NCI-H146 treated with DMSO at 0.1 percent for 48 hours (cell line): ENCODE data around the gene FAM174B.

Experiments
- DNase-seq: peaks from one replicate; lab custom pipeline; 2025; ENCODE audit not compliant: unreplicated experiment; lab: John Stamatoyannopoulos, UW

Gene FAM174B

DNA sequence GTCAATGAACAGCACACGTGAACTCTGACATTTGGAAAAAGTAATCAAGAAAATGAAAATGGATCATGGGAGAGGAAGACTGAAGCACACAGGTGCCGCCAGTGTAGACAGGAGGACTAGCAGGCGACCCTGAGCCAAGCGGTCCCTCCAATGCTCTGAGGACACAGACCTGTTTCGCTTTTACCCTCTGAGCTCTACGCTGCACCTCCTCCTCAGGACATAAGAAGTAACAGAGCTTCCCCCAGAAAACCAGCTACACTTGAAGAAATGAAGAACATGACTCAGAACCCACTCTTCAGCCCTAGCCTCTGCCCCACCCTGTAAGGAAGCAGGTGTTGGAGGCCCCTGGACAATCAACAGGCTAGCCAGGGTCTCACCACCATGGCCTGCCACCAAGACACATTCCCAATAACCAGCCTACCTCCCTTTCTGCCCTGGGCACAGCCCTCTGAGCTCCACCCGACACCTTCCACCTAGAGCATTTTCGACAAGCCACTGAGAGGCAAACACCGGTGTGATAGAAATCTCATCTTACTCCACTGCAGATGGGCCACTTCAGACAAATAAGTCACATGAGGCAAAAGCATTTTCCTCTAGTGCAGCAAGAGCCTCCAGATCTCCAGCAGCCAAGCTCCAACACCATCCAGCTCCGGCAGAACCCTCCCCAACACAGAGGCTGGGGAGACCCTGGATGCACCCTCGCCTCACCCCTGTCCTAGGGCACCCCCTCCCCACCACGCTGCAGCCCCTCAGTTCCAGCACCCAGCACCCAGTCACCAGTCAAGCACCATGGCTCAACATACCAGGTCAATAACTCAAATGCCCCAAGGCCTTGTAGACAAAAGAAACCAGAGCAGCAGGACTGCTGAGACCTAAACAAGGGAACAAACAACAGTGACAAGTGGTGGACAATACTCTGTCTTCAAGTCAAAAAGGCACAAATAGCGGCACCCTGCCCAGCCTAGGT, 11.4 kb downstream of the FAM174B start:
- DNase-seq, result no peak

DNA sequence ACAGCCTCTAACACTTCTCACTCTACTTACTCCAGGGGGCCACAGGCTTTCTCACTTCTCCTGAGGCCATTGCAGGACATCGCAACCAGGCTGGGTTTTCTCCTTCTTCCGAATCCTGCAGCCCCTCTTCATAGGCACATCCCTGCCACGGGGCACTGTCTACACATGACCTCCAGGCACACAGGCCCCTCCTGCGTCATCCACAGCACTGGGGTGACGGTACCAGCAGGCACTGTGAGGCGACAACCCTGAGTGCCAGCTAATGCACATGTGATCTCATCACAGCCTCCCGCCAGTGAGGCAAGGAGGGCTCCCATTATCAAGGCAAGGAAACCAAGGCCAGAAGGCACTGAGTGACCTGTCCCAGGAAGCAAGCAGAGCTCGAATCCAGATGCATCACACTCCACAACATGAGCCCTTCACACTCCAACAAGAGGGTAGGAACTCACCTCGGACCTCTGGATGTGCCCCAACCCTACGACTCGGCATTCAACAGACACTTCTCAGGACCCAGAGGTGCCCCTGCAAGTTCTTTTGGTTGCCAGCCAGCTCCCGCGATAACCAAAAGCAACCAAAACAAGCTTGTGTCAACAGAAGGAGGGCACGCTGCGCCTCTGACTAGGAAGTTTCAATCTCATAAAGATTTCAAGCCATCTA, 16.7 kb downstream of the FAM174B start:
- no peak for DNase-seq

DNA sequence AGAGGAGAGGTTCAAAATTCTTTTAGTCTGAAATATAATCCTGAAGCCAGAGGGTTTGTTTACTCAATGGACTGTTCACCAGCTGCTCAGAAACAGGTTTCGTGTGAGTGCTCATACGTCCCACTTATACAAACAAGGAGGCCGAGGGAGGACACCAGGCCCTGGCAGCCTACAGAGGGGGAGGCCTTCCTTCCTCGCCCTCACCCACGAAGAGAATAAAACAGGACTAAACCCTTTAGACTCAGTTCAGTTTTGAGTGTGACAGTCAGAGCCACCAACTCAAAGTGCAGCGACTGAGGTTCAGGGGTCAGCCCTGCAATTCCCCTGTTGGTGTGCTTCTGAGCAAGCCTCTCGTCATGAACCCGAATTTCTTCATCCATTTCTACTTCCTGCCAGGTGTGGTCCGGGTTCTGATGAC, 17.3 kb downstream of the FAM174B start:
- peak; percentile 51 for DNase-seq

DNA sequence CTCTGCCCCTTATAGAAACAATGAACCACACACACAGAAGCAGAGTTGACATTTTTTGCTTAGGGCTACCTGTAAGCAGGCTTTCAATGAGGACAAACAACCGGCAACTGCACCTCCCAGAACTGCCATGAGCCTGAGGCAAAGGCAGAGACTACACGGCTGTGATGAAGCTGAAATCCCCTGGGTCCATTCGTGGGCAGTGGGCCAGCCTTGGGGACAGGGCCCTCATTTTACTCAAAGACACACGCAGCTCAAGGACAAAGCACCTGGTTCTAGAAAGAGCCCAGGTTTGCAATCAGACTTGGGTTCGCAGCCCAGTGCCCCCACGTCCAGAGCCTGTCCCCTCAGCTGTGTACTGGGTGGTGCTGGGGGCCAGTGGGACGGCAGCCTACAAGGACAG, 17.9 kb downstream of the FAM174B start:
- DNase-seq, result no peak

DNA sequence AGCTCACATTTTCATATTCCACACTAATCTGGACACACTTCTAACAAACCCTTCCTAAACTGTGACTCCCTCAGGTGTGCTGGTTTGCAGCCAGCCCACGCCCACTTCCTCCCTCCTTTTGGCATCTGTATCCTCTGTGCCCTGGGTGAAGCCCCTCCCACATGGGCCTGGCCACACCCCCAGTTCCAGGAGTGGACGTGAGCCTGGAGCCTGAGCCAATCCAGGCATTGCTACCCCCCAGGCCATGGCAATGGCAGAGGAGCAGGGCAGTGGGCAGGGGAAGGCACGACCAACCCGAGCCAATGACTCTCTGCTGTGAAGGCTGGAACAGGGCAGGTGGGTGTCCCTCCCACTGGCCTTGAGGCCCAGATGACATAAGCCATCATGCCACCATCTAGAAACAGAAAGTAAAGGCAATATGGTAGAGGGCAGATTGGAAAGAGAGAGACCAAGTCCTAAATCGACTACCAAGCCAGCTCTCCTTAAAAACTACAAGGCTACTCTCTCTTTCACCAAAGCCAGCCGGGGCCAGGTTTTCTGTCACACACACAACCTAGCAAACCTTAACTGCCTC, 18.6 kb downstream of the FAM174B start:
- DNase-seq, result no peak

DNA sequence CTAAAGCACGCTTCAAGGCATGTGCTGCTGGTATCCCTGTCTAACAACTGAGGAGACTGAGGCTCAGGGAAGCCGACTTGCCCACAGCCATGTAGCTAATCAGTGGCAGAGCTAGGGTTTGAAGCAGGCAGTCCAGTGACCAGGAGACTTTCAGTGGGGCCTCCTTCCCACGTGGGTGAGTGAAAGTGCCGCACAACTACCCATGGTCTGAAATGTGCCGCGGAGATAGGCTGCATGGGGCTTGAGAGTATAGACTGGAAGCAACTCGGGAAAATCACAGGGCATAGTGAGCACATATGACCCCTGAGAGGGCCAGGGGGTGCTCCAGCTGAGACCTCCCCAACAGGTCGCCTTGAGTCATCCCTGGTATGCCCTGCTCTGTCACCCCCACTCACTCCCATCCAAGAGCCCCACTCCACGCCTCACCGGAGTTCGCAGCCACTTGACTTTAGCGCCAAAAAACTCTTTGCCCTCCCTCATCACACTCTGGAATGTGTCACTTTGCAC, 19.1 kb downstream of the FAM174B start:
- no peak for DNase-seq

DNA sequence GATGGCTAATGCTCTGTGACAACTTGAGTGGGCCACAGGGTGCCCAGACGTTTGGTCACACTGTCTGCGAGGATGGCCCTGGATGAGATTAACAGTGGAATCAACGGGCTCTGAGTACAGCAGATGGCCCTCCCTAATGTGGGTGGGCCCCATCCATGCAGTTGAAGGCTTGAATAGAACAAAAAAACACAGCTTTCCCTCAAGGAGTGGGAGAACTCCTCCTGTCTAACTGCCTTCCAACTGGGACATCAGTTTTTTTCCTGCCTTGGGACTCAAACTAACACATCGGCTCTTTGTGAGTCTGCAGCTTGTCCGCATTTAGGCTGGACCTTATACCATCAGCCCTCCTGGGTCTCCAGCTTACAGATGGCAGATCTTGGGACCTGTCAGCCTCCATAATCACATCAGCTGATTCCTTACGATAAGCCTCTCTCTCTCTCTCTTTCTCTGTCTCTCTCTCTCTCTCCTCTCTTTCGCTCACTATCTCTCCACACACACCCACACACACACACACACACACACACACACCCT, 20.8 kb downstream of the FAM174B start:
- DNase-seq, result no peak

DNA sequence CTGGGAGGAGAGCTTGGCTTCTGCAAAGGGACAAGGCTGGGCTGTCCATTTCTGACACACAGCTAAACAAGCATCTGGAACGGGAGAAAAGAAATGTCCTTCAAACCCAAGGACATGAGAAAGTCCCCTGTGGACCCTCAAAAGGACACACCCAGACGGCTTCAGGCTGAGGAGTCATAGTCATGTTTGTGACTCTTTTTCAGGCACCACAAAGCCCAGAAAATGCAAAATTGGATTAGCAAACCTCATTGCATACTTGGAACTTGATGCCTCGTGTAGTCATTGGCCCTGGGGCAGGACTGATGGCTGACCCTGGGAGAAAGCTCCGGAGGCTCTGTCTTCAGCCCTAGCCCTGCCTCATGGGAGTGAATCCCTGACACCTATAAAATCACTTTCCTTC, 21.5 kb downstream of the FAM174B start:
- no peak for DNase-seq

DNA sequence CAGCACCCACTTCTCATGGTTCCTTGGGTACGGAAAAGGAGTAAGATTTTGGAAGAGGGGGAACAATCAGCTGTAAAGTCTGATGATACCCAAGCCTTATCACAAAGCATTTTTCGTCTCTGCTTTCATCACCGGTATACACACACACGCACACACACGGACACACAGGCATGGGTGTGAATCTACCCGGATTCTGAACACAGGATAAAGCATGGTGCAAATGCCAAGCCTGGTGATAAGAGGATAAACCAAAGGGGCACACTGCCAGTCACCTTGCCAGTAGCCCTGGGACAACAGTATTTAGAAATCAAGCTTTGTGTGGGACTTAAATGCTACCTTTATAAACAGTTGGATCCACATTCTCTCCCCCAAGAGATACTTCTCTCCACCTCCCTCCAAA, 22.2 kb downstream of the FAM174B start:
- DNase-seq, result no peak

DNA sequence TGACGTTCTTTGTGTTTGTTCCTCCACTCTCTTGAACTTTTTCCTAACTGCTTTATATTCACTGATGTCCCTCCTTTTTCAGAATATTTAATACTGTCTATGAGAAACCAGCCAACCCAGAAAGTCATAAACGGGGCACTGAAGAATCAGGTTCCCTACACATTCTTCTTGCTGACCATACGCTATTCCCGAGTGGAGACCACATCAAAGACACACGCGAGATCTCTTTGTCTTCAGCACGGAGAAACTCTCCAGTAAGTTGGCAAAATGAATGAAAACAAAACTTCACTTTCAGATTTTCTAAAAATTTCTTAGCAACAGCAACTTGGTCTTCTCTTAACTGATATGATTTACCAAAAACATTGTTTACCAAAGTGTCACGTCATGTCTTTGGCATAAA, 22.6 kb downstream of the FAM174B start:
- no peak for DNase-seq

DNA sequence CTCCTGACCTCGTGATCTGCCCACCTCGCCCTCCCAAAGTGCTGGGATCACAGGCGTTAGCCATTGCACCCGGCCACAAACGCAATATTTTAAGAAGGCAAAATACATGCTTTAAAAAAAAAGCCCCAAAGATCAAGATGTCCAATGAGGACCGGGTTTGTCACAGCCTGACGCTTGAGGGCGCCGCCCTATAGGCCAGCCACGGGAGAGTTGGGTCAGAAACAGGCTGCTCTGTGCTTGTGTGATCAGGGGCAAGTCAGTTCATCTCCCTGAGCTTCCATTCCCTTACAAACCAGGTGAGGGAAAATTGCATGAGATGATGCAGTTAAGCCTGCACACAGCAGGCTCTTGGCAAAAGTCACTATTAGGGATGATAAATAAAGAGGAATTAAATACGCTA, 23.9 kb downstream of the FAM174B start:
- DNase-seq, result no peak

DNA sequence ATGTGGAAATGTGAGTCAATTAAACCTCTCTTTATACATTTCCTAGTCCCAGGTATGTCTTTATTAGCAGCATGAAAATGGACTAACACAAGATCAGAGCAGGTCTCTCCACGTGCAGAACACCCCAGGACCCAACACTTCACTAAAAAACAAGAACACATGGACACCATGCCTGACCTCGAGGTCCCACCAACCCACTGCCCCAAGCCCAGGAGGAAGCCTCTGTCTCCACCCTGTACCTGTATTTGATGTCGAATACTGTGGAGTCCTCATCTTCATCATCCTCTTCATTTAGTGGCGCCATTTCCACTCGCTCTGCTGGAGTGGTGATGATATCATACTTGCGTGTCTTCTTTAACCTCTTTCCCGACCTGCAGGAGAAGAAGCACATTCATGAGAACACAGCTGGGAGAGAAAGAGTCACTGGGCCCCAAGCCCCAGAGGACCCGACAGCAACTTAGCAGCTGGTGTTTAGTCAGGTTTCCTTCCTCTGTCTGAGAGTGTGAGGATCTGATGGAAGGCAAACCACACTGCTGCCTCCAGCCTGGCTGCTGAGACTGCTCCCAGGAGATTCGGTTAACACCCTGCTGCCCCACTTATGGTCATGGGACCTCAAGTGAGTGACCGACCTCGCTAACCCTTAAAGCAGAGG, 25.5 kb downstream of the FAM174B start:
- DNase-seq, result no peak

DNA sequence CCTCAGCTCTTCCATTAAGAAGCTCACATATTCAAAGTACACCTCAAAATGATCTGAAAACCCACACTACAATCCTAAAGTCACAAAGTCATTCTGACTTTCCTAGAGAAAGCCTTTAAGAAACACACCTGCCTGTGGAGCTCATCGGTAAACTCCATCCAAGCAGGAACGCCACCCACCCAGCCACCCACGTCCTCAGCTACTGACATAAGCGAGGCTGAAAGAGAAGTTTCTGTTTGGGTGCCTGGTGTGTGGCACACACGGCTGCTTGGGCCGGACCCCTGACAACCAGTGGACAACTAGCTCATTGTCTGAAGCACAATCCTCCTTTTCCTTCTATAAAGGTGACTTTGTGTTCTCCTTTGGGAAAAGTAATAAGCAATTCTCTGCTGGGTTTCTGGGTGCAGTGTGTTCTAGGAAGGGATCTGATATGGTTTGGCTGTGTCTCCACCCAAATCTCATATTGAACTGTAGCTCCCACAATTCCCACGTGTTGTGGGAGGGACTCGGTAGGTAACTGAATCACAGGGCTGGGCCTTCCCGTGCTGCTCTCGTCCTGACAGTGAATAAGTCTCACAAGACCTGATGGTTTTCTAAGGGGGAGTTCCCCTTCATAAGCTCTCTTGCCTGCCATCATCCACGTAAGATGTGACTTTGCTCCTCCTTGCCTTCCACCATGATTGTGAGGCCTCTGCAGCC, 26.1 kb downstream of the FAM174B start:
- no peak for DNase-seq

DNA sequence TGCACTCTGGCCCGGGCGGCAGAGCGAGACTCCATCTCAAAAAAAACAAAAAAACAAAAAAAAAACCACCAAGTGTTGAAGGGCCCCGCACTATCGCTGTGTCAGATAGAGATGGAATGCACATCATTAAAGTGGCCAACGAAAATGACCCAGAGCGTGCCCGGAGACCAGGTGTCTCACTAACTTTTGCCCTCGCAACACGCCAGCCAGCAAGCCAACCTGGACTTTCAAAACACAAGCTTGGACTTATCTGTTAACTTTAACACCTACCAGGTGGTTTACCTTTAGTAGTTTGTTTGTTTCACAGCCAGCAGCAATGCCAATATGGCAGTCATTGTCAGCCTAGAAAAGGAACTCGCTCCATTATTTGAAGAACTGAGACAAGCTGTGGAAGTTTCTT, 28.6 kb downstream of the FAM174B start:
- DNase-seq, result no peak

DNA sequence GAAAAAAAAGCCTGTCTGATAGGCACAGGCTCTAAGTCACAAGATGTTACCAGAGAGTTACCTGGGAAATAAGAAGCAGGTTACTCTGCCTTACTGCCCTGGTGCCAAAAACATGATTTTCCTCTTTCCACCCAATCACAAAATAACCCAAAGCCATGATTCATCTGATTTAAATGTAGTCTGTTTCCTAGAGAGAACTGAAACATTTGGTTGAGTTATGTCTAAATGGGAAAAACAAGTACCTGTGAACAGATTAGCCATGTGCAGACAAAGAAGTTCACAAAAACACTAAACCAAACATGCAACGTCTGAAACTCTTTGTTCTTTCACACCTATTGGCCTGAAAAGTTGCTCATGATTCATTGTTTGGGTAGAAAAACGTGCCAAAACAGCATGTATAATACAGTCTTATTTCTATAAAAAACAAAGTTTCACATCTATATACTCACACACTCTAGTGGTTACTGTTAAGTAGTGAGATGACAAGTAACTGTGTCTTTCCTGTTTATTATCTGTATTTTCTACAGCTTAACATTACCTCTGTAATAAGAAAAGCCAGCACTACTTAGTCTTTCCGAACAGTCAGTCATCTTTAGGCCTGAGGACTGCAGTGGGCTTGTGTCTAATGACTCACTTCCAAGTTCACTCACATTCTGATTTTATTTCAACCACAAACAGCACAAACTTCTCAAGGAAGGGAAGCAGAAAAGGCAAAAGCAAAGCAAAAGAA, 30.2 kb downstream of the FAM174B start:
- DNase-seq, result no peak

DNA sequence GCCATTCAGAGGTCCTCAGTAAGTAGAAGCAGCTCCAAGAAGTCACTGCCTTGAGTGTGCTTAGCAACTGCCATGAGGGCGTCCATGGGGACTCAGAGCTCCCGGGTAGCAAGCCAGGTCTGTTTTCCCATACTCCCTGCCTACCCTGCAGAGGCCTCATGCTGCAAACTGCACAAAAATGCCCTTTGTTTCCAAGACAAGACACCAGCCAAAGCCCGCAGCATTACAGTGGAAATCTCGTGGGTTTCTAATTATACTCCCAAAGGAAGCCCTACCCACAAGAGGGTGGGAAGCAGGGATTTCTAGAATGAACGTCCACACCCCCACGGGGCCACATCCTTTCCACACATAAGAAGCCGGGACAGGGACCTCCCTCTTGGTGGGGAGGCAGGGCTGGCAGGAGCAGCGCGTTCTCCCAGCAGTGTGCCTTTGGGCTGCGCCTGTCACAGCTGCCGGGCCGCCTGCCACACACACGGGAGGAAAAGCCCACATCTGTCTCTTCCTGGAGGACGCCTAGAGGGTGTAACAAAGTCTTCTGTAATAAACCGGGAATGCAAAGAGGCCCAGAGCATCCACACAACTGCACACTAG, 31.1 kb downstream of the FAM174B start:
- DNase-seq, result no peak

DNA sequence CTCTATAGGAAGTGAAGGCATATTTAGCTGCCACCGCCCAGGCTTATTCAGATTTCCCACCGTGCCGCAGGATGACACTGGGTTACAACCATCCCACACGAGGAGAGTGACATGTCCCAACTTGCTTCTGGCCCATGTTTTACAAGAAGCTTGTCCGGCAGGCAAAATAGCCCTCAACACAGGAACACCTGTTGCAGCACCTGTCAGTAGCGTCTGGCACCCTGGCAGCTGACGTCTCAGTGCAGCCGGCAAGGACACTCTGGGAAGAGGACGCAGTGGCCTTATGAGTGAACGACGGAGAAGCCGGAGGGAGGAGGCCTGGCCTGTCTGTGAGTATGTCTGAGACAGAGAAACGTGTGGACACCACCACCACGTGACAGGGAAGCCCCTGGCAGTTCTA, 32.1 kb downstream of the FAM174B start:
- DNase-seq, result peak; percentile 37

DNA sequence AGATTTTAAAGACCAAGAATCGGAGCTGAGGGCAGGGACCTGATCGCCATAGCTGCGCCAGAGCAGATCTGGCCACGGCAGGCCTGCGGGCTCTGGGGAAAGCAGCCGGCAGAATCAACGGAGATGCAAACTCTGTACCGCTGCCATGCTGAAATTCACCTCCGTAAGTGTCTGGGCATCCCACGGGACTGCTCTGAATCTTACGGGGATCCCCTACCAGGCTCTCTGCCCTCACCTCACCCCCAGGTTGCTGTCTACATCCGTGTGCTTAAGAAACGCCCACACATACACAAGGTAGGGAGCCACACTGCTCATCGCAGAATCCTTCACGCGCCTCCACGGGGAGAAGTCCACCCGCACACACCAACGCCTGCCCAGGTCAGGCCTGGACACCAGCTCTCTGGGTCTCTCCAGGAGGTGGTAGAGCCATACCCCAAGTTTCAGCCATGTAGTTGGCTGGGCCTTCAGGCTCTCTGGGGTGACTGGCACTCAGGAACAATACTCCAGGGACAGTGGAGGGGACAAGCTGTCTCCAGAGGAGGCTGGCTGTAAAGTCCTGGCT, 33.5 kb downstream of the FAM174B start:
- no peak for DNase-seq

DNA sequence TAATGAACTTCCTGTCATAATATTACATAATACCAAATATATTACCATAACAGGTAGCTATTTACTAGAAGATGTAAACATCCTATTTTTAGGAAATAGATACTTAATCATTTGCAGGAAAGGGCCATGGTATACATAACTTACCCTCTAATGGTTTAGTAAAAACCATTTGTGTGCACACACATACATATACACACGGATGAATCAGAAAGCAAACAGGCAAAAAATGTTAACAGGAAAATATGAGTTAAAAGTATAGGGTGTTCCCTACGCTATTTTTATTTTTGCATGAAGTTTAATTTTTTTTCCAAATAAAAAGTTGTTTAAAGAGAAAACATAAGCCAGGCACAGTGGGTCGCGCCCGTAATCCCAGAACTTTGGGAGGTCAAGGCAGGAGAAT, 34.6 kb downstream of the FAM174B start:
- DNase-seq, result no peak
